ENCODE data around the gene CCRL2.
"Not testable (repeated sequence)": the region's sequence is repeated elsewhere in the genome, so short reads cannot be mapped to it uniquely, and the experiment has no call there.

DNA sequence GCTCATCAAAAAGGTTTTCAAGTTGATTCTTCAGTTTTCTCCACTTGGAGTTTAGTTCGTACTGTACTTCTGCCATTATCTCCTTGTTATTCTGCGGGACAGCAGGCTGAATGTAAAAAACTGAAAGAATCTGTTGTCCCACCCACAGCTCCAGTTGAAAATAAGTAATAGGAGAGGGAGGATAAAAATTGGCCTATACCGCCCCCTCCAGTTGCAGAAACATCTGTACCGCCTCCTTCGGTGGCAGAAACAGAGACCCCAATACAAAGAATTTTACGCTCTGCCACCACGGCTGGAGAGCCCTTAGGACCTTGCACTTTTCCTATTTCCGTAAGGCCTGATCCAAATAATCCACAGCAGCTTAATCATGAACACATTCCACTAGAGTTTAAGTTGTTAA is 20.3 kb downstream of the CCRL2 start:
- TF ChIP-seq, protein P1, sequence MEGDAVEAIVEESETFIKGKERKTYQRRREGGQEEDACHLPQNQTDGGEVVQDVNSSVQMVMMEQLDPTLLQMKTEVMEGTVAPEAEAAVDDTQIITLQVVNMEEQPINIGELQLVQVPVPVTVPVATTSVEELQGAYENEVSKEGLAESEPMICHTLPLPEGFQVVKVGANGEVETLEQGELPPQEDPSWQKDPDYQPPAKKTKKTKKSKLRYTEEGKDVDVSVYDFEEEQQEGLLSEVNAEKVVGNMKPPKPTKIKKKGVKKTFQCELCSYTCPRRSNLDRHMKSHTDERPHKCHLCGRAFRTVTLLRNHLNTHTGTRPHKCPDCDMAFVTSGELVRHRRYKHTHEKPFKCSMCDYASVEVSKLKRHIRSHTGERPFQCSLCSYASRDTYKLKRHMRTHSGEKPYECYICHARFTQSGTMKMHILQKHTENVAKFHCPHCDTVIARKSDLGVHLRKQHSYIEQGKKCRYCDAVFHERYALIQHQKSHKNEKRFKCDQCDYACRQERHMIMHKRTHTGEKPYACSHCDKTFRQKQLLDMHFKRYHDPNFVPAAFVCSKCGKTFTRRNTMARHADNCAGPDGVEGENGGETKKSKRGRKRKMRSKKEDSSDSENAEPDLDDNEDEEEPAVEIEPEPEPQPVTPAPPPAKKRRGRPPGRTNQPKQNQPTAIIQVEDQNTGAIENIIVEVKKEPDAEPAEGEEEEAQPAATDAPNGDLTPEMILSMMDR (IDR thresholded peaks at IDR 0.05), result peak in 1 of 6 experiments; percentile 15
- not testable (repeated sequence) for TF ChIP-seq POLR2A (IDR thresholded peaks at IDR 0.05)
